GM19395 (cell line): Measurements from ENCODE around the gene ULBP1.
"Not testable (repeated sequence)": the region's sequence is repeated elsewhere in the genome, so short reads cannot be mapped to it uniquely, and the experiment has no call there.

Experiments used
- ATAC-seq: cut with Tn5 transposase; IDR thresholded peaks from one replicate; pipeline ENCODE4 v1.9.1; 2021; ENCODE audit warnings: mild to moderate bottlenecking, moderate library complexity; ENCODE audit not compliant: unreplicated experiment

ULBP1 gene

GRCh38 chr6:149969635-149970034 lies 5.9 kb downstream of the ULBP1 start:
- no peak for ATAC-seq

- not testable (repeated sequence) for ATAC-seq
These were observed 10.7 kb downstream of the ULBP1 start for GRCh38 chr6:149974394-149974793.

- no peak for ATAC-seq
These were observed 11.1 kb downstream of the ULBP1 start for GRCh38 chr6:149974825-149975224.

GRCh38 chr6:149975400-149975799 lies 11.7 kb downstream of the ULBP1 start:
- ATAC-seq: no peak

- ATAC-seq: no peak
These were observed 13.5 kb downstream of the ULBP1 start for GRCh38 chr6:149977221-149977620.

GRCh38 chr6:149978610-149979009 lies 14.9 kb downstream of the ULBP1 start:
- no peak for ATAC-seq

- ATAC-seq: no peak
These were observed 15.6 kb downstream of the ULBP1 start for GRCh38 chr6:149979293-149979692.

- no peak for ATAC-seq
These were observed 19.4 kb downstream of the ULBP1 start for GRCh38 chr6:149983145-149983544.

- ATAC-seq: no peak
These were observed 21.0 kb downstream of the ULBP1 start for GRCh38 chr6:149984773-149985172.

- ATAC-seq: no peak
These were observed 21.8 kb downstream of the ULBP1 start for GRCh38 chr6:149985481-149985937.

- no peak for ATAC-seq
These were observed 23.9 kb downstream of the ULBP1 start for GRCh38 chr6:149987602-149988107.

- no peak for ATAC-seq
These were observed 25.0 kb downstream of the ULBP1 start for GRCh38 chr6:149988550-149989346.

GRCh38 chr6:149990212-149990660 lies 26.5 kb downstream of the ULBP1 start:
- ATAC-seq: no peak

- no peak for ATAC-seq
These were observed 27.1 kb downstream of the ULBP1 start for GRCh38 chr6:149990661-149991471.

GRCh38 chr6:149991472-149991795 lies 27.7 kb downstream of the ULBP1 start:
- ATAC-seq: not testable (repeated sequence)

- ATAC-seq: no peak
These were observed 28.1 kb downstream of the ULBP1 start for GRCh38 chr6:149991838-149992237.

- no peak for ATAC-seq
These were observed 31.6 kb downstream of the ULBP1 start for GRCh38 chr6:149995235-149995750.

GRCh38 chr6:149995971-149996370 lies 32.2 kb downstream of the ULBP1 start:
- no peak for ATAC-seq

- ATAC-seq: no peak
These were observed 35.9 kb downstream of the ULBP1 start for GRCh38 chr6:149999636-150000035.

- peak; percentile 49 for ATAC-seq
These were observed 37.7 kb downstream of the ULBP1 start for GRCh38 chr6:150001295-150002008.

- ATAC-seq: no peak
These were observed 39.0 kb downstream of the ULBP1 start for GRCh38 chr6:150002710-150003109.
